GM21360 (cell line): ENCODE measurements around the gene CACNA1D.

ENCODE experiments used
- ATAC-seq: cut with Tn5 transposase; IDR thresholded peaks from one replicate; pipeline ENCODE4 v1.9.1; 2021; ENCODE audit warnings: mild to moderate bottlenecking, moderate library complexity; ENCODE audit not compliant: unreplicated experiment

CACNA1D gene

DNA sequence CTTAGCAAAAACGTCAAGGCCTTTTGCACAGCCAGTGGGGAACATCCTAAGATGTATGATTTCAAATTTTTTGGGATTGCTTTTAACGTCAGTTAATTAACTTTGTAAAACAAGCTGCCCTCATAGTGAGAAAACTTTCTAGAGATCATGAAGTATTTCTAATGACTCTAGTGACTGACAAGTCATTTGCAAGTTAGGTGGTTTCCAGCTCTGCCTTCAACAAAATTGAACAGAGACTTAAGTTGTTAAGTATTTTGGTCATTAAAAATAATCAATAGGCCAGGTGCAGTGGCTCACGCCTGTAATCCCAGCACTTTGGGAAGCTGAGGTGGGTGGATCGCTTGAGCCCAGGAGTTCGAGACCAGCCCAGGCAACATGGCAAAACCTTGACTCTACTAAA, 280.6 kb downstream of the CACNA1D start:
- ATAC-seq = no peak

- no peak for ATAC-seq
These were observed 281.4 kb downstream of the CACNA1D start for GRCh38 chr3:53775834-53776251.

- ATAC-seq = no peak
These were observed 282.2 kb downstream of the CACNA1D start for GRCh38 chr3:53776494-53777101.

- no peak for ATAC-seq
These were observed 283.1 kb downstream of the CACNA1D start for GRCh38 chr3:53777468-53777867.

GRCh38 chr3:53778153-53778552, 283.7 kb downstream of the CACNA1D start:
- no peak for ATAC-seq

GRCh38 chr3:53780171-53780570, 285.8 kb downstream of the CACNA1D start:
- ATAC-seq = no peak

- no peak for ATAC-seq
These were observed 286.4 kb downstream of the CACNA1D start for GRCh38 chr3:53780806-53781205.

DNA sequence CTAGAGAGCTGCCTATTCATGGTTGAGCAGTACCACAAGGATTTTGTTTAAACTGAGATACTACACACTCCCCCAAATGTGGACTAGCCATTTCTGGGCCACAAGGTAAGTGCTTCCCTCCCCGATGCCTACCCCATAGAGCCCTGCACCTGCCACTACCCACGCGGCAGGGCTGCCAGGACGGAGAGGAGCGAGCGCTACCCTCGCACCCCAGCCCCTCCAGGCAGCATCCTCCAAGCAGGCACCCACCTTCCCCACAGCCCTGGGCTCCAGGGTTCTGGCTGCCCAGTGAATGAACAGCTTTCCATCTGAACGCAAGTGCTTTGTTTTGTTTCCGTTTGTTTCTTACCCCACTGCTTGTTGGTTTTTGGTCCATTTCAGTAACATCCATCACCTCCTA, 292.6 kb downstream of the CACNA1D start:
- ATAC-seq = no peak

- no peak for ATAC-seq
These were observed 293.6 kb downstream of the CACNA1D start for GRCh38 chr3:53788038-53788437.

DNA sequence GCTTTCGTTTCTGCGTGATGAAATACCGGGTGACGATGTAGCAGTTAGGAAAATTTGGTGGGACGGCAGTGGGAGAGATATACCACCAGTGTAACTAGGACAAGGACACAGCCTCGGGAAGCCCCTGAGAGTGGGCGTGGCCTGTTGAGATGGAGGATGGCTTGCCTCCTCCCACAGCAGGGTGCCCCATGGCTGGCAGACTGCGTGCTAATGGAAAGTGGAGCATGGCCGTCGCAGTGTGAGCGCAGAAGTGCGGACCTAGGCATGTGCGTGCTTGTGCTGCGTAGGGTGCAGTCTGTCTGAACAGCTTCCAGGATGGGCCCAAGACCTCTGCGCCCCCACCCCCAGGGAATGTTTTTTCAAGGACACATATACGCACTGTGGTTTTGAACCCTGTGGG, 295.0 kb downstream of the CACNA1D start:
- ATAC-seq = no peak

- no peak for ATAC-seq
These were observed 296.1 kb downstream of the CACNA1D start for GRCh38 chr3:53790470-53790869.

DNA sequence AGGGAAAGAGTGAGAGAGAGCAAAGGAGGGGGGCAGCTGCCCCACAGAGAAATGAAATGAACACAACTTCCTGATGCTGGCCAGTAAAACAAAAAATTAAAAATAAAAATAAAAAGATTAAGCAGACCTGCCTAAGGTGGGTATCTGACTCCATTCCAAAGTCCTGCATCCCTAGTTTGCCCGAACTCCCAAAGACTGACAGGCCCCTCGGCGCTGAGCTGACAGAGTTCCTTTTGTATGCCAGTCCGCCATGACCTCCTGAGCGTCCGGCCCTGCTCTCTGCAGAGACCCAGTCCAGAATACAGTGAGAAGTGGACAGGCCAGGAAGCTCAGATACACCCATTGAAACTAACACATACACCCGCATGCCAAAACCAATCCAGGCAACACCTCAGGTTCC, 296.9 kb downstream of the CACNA1D start:
- no peak for ATAC-seq

DNA sequence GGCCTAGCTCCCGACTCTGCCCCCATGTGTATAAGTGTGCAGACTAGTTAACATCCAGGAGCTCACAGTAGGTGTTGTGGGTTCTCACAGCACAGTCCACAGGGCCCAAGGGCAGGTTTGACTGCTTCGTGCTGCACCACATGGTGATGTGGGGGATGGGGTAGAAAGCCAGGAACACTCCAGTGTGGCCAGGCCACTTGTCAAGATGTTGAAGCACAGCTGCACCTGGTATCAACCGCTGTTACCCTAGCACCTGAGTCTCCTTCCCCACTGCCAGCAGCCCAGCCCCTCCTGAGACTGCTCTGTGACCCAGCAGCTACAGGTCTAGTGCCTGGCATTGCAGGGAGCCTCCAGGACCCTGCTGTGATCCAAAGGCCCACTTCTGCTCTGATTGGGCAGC, 298.5 kb downstream of the CACNA1D start:
- no peak for ATAC-seq

DNA sequence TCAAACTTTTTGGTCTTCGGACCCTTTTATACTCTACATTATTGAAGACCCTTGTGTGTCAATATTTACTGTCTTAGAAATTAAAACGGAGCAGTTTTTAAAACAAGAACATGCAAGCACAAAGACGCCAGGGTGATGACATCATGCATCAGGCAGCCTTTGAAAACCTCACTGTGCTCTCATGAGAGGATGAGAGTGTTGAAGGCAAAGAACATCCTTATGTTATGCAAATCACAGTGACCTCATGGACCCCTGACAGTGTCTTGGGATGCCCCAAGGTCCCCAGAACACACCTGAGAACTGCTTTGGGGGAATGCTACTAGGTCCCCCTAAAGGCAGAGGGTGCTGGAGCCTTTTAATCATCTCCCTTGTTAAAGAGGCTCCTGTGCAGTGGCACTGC, 300.2 kb downstream of the CACNA1D start:
- no peak for ATAC-seq

DNA sequence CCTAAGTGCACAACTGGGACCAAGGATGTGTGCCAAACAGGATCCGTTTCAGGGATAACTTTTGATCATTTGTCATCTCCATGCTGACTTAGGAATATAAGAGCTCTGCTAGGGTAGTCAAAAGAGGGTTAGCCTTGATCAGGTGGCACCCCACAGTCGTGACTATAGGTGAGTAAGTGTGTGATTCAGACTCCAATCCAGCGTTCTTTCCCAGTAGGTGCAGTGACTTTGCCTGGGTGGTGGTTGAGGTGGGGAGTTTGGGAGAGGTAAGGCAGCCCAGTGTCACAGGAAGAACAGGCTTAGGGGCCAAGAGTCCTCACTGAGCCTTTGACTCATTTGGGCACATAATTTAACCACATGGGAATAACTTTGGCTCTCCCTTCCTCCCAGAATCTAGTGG, 300.8 kb downstream of the CACNA1D start:
- ATAC-seq = no peak

GRCh38 chr3:53795789-53796560, 301.6 kb downstream of the CACNA1D start:
- ATAC-seq = no peak

DNA sequence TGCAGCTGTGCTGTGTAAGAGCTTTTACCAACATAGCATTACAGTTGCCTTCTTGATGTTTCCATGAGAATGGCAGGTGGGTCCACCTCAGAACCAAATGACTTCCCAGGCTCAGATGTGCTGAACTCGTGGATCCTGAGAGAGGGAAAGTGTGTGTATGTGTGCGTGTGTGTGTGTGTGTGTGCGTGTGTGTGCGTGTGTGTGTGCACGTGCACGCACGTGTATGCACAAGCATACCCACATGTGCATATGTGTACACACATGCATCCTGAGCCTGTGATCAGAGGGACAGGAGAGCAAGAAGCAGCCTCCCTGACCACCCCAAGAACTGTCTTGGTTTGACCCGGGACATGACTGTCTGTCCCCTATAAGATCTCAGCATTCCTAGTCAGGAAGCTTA, 303.7 kb downstream of the CACNA1D start:
- ATAC-seq = no peak

- ATAC-seq = no peak
These were observed 305.0 kb downstream of the CACNA1D start for GRCh38 chr3:53799338-53799865.

DNA sequence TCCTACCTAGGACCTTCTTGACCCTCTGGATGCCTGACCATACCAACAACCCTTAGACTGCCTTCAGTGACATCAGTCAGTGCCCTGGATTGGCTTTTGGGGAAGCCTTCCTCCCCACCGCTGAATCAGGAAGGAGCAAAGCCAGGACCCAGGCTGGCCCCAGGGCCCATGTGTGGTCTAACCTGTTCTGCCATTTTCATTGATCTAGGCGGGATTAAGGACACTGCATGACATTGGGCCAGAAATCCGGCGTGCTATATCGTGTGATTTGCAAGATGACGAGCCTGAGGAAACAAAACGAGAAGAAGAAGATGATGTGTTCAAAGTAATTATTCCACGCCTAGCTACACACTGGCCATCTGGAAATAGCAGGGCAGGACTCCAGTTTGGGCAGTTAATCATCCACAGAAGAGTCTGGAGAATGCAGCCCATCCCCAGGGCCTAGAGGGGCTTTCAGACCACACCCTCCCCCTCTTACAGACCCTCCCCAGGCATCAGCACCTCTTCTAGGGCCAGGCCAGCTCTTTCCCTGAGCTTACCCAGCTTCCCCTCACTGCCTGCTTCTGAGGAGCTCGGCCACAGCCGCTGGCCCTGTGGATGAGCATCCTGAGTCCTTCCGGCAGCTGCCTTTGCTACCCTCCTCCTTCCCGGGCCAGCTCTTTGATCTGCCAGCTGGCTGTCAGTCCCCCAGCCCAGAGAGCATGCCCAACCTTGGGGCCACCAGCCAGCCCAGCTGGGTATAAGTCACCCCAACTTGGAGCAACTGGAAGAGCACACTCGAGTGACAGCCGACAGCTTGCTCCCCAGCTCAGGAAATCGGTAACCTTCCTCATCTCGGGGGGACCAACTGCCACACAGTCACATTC, 305.9 kb downstream of the CACNA1D start:
- no peak for ATAC-seq

DNA sequence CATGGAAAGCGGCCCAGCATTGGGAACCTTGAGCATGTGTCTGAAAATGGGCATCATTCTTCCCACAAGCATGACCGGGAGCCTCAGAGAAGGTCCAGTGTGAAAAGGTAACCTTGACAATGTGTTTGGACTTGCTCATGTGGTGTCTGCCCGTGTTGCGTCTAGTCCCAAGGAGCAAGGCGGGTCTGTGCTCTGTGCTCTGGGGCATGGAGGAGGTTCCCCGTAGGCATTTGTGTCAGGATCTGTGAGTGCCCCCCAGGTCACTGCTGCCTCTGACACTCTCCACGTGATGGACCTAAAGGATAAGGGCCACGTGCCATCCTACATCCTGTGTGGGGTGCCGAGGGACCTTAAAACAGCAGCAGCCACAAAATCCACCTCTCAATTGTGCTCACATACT, 306.9 kb downstream of the CACNA1D start:
- ATAC-seq = no peak

DNA sequence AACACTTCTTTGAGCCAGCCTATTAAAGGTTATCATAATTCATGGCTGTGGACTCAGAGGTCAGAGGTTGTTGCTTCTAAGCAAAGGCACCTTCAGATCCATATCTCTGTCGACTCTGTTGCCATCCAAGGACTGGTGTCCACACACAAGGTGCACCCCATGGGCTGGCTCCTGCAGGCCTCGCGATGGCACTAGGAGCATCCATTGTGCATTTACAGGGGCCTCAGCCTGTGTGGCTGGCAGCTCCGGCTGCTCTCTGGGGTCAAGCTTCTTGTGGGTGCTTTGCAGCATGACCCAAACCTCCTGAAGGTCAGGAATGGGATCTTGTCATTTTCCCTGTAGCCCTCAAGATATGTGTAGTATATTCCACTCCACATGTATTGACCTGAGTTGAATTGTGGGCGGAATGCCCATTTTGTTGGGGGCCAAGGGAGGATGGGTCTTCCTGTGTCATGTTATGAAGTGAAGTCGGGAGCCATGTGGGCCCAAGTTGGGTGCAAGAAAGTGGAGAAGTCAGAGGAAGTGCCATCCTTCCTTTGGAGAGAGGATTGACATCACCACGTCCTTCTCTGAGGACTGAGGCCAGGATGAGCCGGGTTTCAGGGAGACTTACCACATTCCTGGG, 308.0 kb downstream of the CACNA1D start:
- ATAC-seq = no peak
